Measurements from ENCODE around the gene SPRED2.

The SPRED2 gene

DNA sequence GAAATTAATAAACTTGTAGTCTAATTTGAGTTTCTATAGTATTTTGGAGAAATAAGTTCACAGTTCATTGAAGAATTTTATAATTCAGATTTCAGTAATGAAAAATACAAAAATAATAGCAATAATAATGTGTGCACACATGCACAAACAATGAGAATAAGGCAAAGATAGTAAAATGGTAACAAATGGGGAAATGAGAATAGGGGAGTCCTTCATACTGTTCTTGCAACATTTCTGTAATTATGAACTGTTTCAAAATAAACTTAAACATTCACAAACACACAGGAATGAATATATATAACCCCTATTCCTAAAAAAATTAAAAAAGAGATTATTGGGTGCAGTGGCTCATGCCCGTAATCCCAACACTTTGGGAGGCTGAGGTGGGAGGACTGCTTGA lies 63.9 kb downstream of the SPRED2 start:
- no peak for DNase-seq (ENCODE audit: low read depth in 3 of 3, low spot score in 1 of 3)

DNA sequence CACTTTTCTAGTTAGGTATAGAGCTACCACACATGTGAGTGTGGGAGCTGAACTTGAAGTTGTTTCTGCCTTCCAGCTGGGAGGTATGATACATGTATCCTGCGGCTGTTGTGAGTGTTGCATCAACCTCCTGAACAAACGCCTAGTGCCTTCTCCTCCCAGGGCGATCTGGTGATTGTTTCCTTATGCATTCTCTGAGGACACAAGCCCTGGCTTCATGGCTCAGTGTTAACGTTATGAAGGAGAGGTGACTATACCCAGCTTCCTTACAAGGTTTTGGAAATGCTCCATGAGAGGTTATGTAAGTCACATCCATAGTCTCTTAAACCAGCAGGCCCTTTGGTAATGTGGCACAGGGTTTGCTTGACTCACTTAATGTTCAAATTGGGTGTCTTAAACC lies 64.9 kb downstream of the SPRED2 start:
- no peak for DNase-seq (ENCODE audit: low read depth in 3 of 3, low spot score in 1 of 3)

DNA sequence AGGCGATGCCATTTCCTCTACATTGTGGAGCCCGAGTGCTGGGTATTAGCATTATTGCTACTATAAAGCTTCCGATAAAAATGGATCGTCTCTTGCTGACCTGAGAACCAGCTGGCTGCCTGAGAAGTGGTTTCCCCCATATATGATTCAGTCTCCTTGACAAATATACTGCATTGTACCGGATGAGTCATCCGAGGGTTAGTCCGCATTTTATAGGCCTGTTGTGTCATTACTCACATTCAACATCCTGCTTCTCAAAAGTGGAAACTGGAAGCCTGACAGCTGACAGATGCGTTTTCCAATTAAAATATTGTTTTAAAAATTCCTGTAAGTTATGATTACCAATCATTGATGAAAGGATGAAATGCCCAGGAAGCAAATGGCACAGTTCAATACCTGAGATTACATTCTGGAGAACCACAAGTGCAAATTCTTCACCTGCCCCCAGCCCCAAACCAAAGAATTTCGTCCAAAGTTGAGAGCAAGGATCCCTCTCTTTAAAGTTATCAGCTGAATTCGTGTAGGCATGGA lies 65.7 kb downstream of the SPRED2 start:
- DNase-seq (ENCODE audit: low read depth in 3 of 3, low spot score in 1 of 3): no peak

DNA sequence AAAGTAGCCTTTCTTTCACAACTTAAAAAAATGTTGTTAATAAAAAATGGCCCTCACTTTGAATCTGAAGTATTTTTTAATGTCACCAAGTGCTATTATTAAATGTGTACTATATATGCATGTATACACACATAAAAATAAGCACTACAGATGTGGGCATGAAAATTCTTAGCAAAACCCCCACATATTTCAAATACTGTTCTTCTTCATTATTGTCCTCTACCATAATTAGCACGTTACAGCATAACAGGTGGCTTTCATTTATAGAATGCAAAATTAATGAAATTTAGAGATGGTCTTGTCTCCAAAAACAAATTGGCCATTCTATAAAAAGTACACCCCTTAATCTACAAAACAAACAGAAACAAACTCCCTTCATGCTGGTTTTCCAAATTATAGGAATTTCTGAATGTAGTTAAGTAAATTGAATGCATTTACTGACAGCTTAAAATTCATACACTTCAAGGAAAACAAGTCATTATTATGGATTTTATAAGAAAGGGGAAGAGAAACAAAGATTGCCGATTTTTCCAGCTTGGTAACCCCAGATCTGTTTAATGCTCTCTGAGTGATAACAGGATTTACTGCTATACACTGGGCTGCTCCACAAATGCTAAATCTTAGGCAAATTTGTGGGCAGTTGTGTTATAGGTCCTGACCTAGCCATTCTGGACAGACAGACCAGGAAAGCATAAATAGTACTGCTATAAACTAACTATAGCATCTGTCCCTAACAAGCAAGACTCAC lies 67.2 kb downstream of the SPRED2 start:
- DNase-seq (ENCODE audit: low read depth in 3 of 3, low spot score in 1 of 3): no peak

DNA sequence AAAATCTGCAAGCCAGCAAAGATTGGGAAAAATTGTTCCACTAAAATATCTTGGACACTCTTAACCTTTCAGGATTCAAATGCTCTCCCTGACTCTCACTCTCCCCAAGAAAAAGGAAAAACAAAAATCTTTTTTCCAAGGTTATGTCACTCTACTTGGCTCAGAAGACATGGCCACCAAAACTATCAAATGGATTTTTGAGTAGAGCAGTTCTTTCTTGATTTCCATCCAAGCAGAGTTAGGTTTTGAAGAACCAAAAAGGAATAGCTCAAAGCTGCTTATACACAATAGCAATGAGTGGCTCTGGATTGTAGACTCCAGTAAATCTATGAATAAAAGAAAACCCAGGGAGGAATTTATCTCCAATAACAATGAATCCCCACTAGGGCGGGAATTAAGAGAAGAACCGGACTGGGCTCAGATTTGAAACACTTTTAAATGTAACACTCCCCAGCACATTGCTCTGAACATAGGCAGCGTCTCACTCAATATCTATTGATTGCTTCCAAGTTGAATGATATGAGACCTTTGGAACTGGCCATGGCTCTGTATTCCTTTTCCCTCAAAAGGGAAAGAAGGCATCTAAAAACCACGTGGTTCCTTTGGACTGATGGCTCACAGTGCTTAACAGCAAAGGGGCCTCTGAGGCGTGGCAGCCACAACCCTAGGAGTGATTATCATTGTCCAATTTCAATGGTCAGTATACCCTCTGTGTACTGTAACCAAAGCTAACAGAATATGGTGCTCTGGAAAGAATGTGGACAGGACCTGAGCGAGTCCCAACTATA lies 68.3 kb downstream of the SPRED2 start:
- DNase-seq (ENCODE audit: low read depth in 3 of 3, low spot score in 1 of 3): no peak

DNA sequence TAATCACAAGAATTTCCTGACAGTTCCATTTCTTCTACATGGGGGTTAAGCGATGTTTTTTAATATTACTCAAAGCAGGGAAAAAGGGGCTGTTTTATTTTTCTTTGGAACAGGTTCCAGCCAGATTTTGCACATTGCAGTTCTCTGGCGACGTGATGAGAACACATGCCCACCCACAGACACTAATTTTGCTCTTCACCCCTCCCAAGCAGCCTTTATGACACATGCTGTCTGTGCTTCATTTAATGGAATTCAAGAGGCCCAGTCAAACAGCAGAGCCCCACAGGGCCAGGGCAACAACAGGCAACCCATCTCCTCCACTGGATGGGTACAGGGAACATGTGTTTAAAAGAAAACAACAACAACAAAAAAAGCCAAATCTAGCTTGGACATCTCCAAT lies 70.8 kb downstream of the SPRED2 start:
- DNase-seq (ENCODE audit: low read depth in 3 of 3, low spot score in 1 of 3): no peak

DNA sequence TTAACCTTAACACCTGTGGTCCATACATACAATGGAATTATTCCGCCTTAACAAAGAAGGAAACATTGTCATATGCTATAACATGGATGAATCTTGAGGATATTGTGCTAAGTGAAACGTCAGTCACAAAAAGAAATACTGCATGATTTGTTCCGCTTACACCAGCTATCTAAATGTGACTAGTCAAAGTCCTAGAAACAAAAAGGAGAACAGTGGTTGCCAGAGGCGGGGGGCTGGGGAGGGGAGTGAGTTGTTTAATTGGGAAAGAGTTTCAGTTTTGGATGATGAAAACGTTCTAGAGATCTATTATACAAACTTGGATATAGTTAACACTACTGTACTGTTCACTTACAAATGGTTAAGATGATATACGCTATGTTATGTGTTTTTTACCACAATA lies 72.0 kb downstream of the SPRED2 start:
- DNase-seq (ENCODE audit: low read depth in 3 of 3, low spot score in 1 of 3): no peak

DNA sequence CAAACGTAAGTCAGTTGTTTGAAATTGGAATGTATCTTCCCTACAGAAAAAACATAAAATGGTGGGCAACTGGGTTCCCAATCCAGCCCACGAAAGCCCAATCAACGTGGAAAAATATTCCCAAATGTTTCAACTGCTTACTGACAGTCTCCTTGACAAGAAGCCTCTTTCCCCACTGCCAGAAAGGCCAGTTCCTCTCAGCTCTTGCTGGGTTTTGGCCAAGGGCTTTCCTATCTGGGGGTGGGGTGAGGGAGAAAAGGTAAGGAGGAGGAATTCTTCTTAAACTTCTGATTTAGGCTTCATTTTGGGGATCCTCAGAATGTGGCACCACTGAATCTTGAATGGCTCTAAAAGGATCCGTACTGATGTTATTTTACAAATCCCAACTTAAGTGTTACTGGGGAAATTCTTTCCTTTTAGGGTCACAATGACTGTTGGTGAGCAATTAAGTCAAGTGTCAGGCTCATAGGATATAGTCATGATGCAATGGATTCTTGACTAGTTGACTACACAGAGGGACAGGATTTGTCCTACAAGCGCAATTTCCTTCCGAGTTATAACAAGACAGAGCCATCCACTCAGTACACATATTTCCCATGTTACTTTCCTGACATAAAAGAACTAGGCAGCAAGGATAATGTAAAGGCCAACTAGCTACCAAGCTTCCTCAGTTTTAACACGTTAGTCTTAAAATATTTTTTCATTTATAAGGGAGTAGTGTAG lies 73.6 kb downstream of the SPRED2 start:
- no peak for DNase-seq (ENCODE audit: low read depth in 3 of 3, low spot score in 1 of 3)

DNA sequence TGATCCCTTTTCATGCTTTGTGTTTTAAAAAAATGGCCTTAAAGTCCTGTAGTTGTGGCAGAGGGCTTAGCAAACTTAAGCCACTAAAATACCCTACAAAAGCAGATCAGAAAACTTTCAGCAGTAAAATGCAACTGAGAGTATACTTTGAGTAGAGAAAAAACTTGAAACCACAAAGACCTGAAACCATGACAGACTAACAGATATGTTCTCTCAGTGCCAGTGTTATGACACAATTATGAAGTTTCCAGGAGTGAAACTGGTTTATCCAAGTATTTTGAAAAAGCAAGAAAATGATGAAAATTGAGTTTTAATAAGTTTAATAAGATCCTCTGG lies 74.5 kb downstream of the SPRED2 start:
- DNase-seq (ENCODE audit: low read depth in 3 of 3, low spot score in 1 of 3): no peak

DNA sequence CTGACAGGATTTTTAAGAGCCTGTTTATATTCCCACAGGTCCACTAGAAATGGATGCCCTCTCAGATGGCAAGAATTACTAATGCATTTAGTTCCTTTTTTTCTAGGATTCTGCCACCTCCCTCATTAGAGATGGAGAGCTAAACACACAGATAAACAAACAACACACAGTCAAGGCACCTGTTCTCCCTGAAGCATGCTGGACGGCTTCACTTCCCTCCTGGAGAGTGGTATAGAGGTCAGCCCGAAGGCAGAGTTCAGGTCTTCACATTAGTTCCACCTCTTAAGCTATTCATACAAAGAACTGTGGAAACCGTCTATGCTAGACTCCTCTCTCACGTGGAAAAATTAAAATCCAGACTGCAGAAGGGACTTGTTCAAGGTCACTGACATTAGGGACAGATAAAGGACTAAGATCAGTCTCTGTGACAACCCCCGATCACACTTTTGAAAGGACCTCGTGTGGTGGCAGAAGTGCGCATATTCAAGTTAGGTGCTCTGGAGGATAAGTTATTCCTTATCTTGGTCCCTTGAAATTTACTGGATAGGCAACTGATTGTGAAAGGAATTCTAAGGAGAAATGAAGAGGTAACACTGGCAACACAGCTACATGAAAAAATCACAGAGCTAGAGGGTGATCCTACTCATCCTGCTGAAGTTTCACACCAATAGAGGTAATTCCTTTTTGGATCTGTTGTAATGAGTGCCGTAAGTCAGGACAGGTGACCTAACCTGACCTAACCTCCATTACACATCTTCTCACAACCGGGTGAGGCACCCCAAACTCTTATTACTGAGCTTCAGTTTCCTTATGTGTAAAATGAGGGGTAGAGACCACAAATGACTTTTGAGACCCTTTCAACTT lies 75.1 kb downstream of the SPRED2 start:
- DNase-seq (ENCODE audit: low read depth in 3 of 3, low spot score in 1 of 3): no peak

DNA sequence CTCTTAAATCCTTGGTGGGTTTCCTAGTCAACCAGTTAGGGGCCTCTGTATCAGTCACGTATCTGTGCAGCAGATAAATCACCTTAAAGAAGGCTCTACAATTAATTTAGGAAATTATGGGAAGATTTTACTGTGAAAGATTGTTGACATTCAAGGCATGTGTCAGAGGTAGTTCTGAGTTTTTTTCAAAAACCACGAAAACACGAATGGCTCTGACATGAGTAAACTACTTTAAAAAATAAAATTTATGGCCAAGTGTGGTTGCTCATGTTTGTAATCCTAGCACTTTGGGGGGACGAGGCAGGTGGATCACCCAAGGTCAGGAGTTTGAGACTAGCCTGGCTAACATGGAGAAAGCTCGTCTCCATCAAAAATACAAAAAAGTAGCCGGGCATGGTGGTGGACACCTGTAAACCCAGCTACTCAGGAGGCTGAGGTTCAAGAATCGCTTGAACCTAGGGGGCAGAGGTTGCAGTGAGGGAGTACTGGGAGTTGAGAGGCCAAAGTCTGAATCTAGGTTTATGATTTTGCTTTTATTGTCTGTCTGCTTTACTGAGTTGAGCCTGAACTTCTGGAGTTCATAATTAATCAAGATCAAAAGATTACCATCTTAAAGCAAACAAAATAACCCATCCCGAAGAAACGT lies 77.1 kb downstream of the SPRED2 start:
- DNase-seq (ENCODE audit: low read depth in 3 of 3, low spot score in 1 of 3): no peak

DNA sequence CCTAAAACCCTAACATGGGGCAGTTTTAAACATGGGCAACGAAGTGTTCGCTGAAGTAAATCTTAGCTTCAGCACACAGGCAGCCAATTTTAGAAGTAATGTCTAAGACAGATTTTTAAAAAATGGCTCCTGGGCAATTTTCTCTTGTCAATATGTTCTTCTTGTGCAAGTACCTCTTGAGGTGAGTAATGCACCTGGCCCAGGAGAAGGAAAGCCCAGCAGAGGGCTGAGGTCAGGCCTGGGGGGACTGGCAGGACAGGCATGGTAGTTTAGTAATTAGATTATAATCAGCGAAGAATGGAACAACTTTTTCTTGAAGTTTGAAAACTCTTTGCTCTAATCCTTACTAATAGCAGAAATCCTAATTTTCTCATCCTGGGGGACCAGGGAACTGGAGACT lies 77.6 kb downstream of the SPRED2 start:
- DNase-seq (ENCODE audit: low read depth in 3 of 3, low spot score in 1 of 3): no peak

DNA sequence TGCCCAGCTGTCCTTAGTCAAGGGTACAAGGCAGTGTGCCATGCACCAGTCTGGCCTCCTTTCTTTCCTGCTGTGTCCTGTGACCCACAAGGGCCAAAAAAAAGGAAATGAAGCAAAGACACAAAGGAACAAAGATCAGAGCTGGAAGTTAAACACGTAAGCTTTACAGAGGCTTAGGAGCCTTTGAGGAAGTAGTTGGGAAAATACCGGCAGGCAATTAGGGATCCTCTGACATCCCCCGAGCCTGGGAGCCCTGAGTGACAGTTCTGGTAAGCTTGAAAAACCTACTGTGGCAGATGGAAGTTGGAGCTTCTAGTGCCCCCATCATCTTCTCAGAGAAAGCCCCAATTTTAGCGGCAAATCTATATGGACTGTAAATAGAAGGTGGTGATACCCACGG lies 78.5 kb downstream of the SPRED2 start:
- DNase-seq (ENCODE audit: low read depth in 3 of 3, low spot score in 1 of 3): no peak

DNA sequence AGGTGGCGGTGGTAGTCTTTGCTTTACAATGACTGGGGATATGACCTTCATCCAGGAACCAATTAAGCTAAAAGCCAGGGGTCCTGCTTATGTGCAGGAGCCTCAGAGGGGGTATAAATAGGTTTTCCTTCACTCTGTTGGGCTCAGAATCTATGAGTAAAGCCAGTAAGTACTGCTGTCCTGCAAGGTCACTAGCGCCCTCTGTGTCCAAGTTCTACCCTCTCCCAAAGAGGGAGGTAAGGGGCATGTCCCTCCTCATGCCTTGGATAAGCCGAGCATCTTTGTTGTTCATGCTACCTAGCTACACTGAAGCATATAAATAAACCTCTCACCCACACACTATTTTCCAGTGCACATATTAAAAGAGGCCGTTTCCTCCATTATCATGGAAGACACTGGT lies 79.4 kb downstream of the SPRED2 start:
- no peak for DNase-seq (ENCODE audit: low read depth in 3 of 3, low spot score in 1 of 3)

DNA sequence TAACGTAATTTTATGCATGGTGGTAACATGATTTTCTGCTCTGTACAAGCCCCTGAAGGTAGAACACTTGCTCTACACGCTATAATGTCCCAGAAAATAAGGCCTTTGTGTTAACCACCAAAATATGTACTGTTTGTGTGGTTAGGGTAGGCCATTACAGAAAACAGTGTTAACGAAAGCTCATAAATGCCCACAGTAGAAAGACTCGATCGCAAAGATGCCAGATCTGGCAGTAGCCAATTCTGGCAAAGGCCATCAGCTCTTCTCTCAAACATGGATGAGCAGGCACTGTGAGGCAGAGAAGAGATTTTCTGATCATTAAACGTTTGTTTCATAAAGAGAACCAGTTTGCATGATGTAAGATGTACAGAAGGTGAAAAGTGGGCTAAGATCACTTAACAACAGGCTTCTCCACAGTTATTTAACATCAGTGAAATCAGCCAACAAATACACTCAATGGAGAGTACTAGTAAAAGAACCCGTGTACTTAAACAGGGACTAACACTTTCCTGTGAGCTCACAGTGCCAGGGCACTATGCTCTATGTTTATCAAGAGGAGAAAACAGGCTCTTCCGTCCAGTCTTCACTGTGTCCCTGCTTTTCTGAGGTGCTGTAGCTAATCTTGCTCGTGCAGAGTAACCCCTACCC lies 80.3 kb downstream of the SPRED2 start:
- no peak for DNase-seq (ENCODE audit: low read depth in 3 of 3, low spot score in 1 of 3)

DNA sequence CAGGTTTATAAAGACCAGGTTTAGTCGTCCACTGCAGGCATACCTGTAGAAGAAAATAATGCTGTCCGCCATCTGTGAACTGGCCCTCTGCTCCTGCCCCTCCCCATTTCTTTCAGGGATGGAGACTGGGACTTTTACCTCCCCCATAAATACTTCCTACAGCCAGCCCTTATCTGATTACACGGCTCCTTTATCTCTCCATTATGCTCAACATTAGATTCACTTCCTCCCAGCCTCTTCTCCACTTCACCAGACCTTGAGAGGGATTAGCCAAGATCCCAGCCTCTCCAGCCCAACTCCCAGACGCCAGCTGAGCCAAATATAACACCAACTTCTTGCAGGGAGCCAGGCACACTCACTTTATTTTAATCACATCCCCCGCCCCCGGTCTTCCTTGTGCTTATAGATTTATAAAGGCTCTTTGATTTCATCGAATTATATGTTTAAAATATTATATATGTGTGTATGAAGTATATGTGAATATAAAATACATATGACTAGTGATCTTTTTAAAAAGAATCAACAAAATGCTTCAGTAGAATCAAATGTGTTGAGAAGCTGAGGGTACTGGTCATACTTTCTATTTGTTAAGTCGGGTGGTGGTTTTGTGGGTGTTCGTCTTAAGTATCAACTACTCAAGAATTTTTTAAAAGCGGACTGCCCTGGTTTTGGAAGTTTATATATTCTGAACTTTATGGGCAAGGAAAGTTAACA lies 81.0 kb downstream of the SPRED2 start:
- DNase-seq (ENCODE audit: low read depth in 3 of 3, low spot score in 1 of 3): no peak

DNA sequence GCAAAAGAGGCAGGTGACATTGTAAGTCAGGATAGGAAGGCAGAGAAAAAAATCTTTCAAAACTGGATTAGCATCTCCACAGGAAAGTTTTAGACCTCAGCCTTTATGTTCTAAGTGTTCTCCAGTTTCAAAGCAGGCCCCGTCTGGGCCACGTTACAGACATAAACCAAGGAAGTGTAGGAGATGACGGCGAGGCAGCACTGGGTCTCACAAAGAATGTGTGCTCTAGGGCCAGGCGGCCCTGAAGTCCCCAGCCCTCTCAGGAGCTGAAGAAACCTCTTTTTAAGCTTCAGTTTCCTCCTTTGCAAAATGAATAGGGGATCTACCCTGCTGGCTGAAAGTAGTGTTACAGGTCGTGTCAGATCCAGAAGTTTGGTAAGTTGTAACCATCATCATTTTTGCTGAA lies 81.7 kb downstream of the SPRED2 start:
- no peak for DNase-seq (ENCODE audit: low read depth in 3 of 3, low spot score in 1 of 3)

DNA sequence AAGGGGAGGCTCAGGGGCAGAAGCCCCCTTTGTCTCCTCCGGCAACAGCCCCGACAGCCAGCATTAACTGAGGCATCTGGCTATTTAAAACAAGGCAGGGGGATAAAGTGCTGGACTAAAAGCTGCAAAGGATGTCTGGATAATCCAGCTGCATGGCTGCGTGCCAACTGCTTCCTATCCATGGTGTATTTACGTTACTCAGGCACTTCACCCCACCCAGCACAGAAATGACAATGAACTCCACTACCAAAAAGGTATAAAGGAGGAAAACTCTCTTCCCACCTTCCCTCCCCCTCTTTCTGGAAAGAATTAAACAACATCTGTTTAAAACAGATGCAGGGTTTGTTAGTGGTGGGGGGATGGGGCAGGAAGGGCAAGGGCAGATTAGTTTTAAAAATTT lies 82.5 kb downstream of the SPRED2 start:
- no peak for DNase-seq (ENCODE audit: low read depth in 3 of 3, low spot score in 1 of 3)

DNA sequence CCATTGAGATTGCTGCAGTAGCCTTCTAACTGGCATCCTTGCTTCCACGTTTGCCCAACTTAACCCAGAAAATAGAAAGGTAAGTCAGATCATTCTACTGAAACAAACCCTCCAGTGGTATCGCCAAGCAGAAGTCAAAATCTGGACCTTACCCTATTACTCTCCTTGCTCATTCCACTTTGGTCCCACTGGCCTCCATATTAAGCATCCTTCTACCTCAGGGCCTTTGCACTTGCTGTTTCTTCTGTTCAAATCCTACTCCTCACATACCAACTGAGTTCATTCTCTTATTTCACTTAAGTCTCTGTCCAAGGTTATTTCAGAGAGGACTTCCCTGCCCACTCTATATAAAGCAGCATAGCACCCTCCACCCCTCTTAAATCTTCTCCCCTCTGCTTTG lies 84.5 kb downstream of the SPRED2 start:
- DNase-seq (ENCODE audit: low read depth in 3 of 3, low spot score in 1 of 3): no peak
